ENCODE data around the gene FYCO1. TPM values are rescaled to one million over a fixed set of nuclear protein-coding genes. Genes with fewer than 3 reads are reported as not detected.
"Not testable (repeated sequence)": the region's sequence is repeated elsewhere in the genome, so short reads cannot be mapped to it uniquely, and the experiment has no call there.

FYCO1 gene
- total RNA-seq, result 10 to 100 TPM; 14.1 to 14.5 TPM

DNA sequence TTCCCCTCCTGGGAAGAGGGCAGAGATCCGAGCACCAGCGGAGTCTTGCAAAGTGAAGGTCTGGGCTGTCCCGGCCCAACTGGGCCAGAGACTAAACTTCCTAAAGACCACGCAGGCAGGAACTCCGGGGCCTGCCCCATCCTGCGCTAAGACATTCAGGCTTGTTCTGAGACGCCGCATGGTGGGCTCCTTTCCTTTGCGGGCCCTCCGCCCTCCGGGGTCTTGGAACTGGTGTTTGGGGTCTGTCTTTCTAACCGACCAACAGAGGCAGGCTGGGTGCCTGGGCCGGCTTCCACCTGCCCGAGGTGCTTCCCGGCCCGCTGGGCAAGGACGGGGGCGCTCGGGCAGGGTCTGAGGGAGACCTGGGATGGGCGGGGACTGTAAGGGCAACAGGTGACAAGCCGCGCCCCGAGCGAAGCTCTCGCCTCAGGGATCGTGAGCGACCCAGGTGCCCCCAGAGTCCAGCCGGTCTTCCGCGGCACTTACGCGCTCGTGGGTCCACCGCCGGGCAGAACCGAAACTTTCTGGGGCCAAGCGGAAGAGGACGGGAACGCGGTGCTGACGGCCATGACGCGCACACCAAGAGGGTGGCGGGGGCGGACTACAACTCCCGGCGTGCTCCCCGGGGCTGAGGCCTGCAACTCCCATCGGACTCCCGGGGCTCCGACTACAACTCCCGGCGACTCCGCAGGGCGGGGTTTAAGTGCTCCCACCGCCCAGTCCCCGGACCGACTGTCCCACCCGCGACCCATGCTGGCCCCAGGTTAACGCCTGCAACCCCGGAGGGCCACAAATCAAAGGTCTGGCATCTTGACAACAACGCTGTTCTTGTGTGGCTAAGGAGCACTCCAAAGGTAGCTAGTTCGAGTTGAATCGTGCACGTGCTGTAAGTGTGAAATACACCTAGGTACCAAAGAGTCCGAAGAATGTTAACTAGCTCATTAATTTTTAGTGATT is at the start of gene FYCO1:
FYCO1 (minus strand) TSS at position 589 of the 957 bp plus-strand sequence. CDS start 10,914 bp downstream, outside the sequence.
- Mint-ChIP-seq H3K27ac (peak within 1 kb of the TSS; percentile 91), H3K27me3 (peaks cover 4% of the 10 kb centered on the region), H3K9me3 (no peaks in the 10 kb centered on the region), H3K36me3 (ENCODE audit: low read depth) (peaks cover 23% of the 10 kb centered on the region), H3K4me1 (ENCODE audit: low read depth) (peaks cover 46% of the 10 kb centered on the region), H3K4me3 (peak within 1 kb of the TSS; percentile 83)
- TF ChIP-seq, protein P1, sequence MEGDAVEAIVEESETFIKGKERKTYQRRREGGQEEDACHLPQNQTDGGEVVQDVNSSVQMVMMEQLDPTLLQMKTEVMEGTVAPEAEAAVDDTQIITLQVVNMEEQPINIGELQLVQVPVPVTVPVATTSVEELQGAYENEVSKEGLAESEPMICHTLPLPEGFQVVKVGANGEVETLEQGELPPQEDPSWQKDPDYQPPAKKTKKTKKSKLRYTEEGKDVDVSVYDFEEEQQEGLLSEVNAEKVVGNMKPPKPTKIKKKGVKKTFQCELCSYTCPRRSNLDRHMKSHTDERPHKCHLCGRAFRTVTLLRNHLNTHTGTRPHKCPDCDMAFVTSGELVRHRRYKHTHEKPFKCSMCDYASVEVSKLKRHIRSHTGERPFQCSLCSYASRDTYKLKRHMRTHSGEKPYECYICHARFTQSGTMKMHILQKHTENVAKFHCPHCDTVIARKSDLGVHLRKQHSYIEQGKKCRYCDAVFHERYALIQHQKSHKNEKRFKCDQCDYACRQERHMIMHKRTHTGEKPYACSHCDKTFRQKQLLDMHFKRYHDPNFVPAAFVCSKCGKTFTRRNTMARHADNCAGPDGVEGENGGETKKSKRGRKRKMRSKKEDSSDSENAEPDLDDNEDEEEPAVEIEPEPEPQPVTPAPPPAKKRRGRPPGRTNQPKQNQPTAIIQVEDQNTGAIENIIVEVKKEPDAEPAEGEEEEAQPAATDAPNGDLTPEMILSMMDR (IDR thresholded peaks at IDR 0.05), result no peak
- intact Hi-C loops (cut with micrococcal nuclease), result loop anchor here (2.0 kb wide), 1 partner anchor 15 kb away; no protein-coding TSS in a partner anchor
- CTCF ChIA-PET, result interaction anchor here (0.7 to 6.2 kb wide), 11 partner anchors 9 to 84 kb away, joined by 3 to 34 read pairs (median 5); partner anchors contain the start of gene CXCR6
- POLR2A ChIA-PET, result interaction anchor here (0.8 to 7.3 kb wide), 13 partner anchors 13 to 73 kb away, joined by 3 to 61 read pairs (median 6); no protein-coding TSS in a partner anchor
- peak; percentile 82 for ATAC-seq
- peak; percentile 96 for DNase-seq

DNA sequence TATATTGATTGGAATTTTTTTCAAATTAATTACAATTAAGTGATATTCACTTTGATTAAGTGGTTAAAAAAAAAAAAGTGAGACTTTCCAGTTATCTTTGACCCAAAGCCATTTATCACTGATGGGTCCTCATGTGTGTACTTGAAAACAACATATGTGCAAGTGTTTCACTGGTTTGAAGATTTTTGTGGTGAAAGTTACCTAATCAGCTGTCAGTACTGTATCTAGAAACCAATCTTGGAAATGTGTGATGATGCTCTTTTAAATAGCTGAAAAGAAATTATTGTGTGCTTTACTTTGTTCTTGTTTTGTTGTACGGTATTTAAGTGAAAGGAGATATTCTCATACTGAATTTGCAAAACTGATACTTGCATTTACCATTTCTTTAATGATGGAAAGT is 43.3 kb upstream of the FYCO1 start:
- POLR2A ChIA-PET, result no interaction called here
- Mint-ChIP-seq H3K27ac (no peak overlapping the region), H3K4me1 (ENCODE audit: low read depth) (no peaks in the 10 kb centered on the region), H3K9me3 (no peaks in the 10 kb centered on the region), H3K36me3 (ENCODE audit: low read depth) (no peaks in the 10 kb centered on the region), H3K27me3 (peaks cover 1% of the 10 kb centered on the region), H3K4me3 (no peak overlapping the region)
- CTCF ChIA-PET, result no interaction called here
- DNase-seq (no peak), ATAC-seq (no peak)
- intact Hi-C loops (cut with micrococcal nuclease), result no loop called here
- TF ChIP-seq, protein P1 (IDR thresholded peaks at IDR 0.05), result no peak

DNA sequence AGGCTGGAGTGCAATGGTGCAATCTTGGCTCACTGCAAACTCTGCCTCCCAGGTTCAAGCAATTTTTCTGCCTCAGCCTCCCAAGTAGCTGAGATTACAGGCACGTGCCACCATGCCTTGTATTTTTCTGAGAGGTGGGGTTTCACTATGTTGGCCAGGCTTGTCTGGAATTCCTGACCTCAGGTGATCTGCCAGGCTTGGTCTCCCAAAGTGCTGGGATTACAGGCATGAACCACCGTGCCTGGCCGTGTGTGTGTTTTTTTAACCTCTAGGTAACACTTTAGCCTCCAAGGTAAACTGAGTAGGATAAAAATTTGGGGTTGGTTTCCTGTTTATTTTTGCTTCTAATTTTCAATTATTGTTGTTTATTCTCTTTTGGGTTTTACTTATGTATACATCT is 42.4 kb upstream of the FYCO1 start:
- DNase-seq; ATAC-seq; H3K27ac Mint-ChIP-seq; intact Hi-C loops (cut with micrococcal nuclease); H3K36me3 Mint-ChIP-seq (ENCODE audit: low read depth); POLR2A ChIA-PET; CTCF ChIA-PET; H3K9me3 Mint-ChIP-seq; H3K4me1 Mint-ChIP-seq (ENCODE audit: low read depth); H3K27me3 Mint-ChIP-seq; H3K4me3 Mint-ChIP-seq: not testable (repeated sequence)

DNA sequence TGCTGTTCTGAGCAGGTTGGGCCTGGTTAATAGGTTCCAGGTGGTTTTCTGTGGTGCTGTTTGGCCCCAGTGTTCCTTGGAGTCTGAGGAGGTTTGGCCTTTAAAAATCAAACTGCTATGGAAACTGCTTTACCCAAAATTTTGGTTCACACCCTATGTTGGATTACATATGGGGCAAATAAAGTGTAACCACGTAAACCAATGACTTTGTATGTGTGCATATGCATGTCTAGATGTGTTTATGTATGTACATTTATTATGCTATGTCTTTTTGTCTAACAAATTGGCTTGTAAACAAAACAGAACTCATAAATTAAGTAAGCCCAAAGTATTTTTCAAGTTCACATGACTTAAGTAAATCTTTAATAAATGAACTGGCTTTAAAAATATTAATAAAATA is 40.6 kb upstream of the FYCO1 start:
- POLR2A ChIA-PET, result interaction anchor here (0.7 kb wide), 1 partner anchor 491 kb away, joined by 3 read pairs; no protein-coding TSS in a partner anchor
- Mint-ChIP-seq H3K27ac (no peak overlapping the region), H3K9me3 (no peaks in the 10 kb centered on the region), H3K27me3 (peaks cover 1% of the 10 kb centered on the region), H3K36me3 (ENCODE audit: low read depth) (no peaks in the 10 kb centered on the region), H3K4me3 (no peak overlapping the region), H3K4me1 (ENCODE audit: low read depth) (no peaks in the 10 kb centered on the region)
- CTCF ChIA-PET, result no interaction called here
- intact Hi-C loops (cut with micrococcal nuclease), result no loop called here
- no peak for DNase-seq
- TF ChIP-seq, protein P1 (IDR thresholded peaks at IDR 0.05), result no peak
- ATAC-seq, result no peak

DNA sequence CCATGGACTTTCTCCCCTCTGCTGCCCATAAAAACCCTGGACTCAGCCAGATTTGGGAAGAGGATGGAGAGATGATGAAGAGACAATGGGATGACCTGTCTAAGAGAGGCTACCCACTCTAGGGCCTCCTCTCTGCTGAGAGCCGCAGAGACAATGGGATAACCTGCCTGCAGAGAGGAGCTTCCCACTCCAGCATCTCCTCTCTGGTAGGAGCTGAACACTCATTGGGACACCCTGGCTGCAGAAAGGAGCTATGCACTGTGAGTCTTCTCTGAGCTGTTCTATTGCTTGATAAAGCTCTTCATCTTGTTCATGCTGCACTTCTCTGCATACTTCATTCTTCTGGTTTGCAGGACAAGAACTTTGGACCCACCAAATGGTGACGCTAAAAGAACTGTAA is 36.1 kb upstream of the FYCO1 start:
- DNase-seq (no peak), ATAC-seq (no peak)
- CTCF ChIA-PET, result interaction anchor here (1.3 to 1.4 kb wide), 2 partner anchors 10 to 372 kb away, joined by 3 read pairs; no protein-coding TSS in a partner anchor
- intact Hi-C loops (cut with micrococcal nuclease), result no loop called here
- no peaks in the 10 kb centered on the region for H3K4me1 Mint-ChIP-seq (ENCODE audit: low read depth)
- no peaks in the 10 kb centered on the region for H3K36me3 Mint-ChIP-seq (ENCODE audit: low read depth)
- H3K9me3 Mint-ChIP-seq, result peaks cover 8% of the 10 kb centered on the region
- POLR2A ChIA-PET, result interaction anchor here (0.7 to 1.0 kb wide), 2 partner anchors 10 to 12 kb away, joined by 3 read pairs; no protein-coding TSS in a partner anchor
- H3K27ac Mint-ChIP-seq, result no peak overlapping the region
- TF ChIP-seq, protein P1 (IDR thresholded peaks at IDR 0.05), result no peak
- no peaks in the 10 kb centered on the region for H3K27me3 Mint-ChIP-seq
- no peak overlapping the region for H3K4me3 Mint-ChIP-seq

All from activated CD8-positive, alpha-beta T cell treated with anti-CD3 and anti-CD28 coated beads for 36 hours (primary cell).